HepG2 (cell line): Measurements from ENCODE around the gene FLAD1. TPM values are rescaled to one million over a fixed set of nuclear protein-coding genes. Genes with fewer than 3 reads are reported as not detected.

Source experiments
- ATAC-seq: fragments of 200-7000 bp; cut with Tn5 transposase; 3 replicates; pipeline ENCODE4 v1.9.1; 2020; ENCODE audit warnings: mild to moderate bottlenecking, moderate library complexity
- BruUV-seq: library from RNA; stranded (reverse); fragments of 400-500 nt; replicated peaks from 2 replicates; lab custom pipeline; 2021; lab: Mats Ljungman, UMichigan
- CTCF ChIA-PET: fragments of 300-600 bp; formaldehyde crosslinking; extraction: SDS; loops from one replicate; lab custom pipeline; 2021; ENCODE audit warnings: low total read pairs, inconsistent platforms, low intra/inter-chr PET ratio; lab: Yijun Ruan, JAX
- POLR2A ChIA-PET: fragments of 350-600 bp; sonication (Branson Sonifier 250); formaldehyde crosslinking; loops from one replicate; lab custom pipeline; 2020; ENCODE audit warnings: antibody characterized with exemption, inconsistent platforms; lab: Yijun Ruan, JAX
- DNase-seq: peaks from one replicate; pipeline ENCODE4 v3.0.0-alpha.2; 2015; ENCODE audit warnings: low spot score
- FAIRE-seq: peaks from 3 replicates; lab custom pipeline; 2011; peaks lifted over from hg19 to GRCh38; lab: Jason Lieb, UNC
- H2AFZ ChIP-seq: one replicate; pipeline ENCODE4 v1.6.1; 2011; ENCODE audit warnings: low read length, inconsistent platforms
- H3K27ac ChIP-seq: fragments of 300-600 bp; 3 replicates; pipeline ENCODE4 v1.8.0; 2011; ENCODE audit warnings: mixed run types, mild to moderate bottlenecking, mixed read lengths, low read length, inconsistent platforms; ENCODE audit not compliant: insufficient read depth; ENCODE audit errors: extremely low read length
- H3K27me3 ChIP-seq, 2 experiments: fragments of 200-600 bp in 1 of 2; 2 replicates in 1 of 2; 3 replicates in 1 of 2; pipeline versions ENCODE4 v1.6.0 to v1.8.0; 2011; ENCODE audit warnings: low read length in 2 of 2, mild to moderate bottlenecking in 2 of 2, moderate library complexity in 2 of 2, inconsistent platforms in 1 of 2; ENCODE audit not compliant: insufficient read depth in 2 of 2, control insufficient read depth in 1 of 2
- H3K36me3 ChIP-seq, 2 experiments: fragments of 200-600 bp in 1 of 2; replicated peaks in 1 of 2; 2 replicates in 1 of 2; 3 replicates in 1 of 2; pipeline versions ENCODE4 v1.5.1 to v1.8.0; 2011; ENCODE audit warnings: low read length in 2 of 2, inconsistent platforms in 1 of 2; ENCODE audit not compliant: insufficient read depth in 2 of 2, control insufficient read depth in 1 of 2
- H3K4me1 ChIP-seq: 2 replicates; pipeline ENCODE4 v1.5.1; 2012; ENCODE audit warnings: low read length, inconsistent platforms; ENCODE audit not compliant: insufficient read depth
- H3K4me2 ChIP-seq: 2 replicates; pipeline ENCODE4 v1.6.0; 2011; ENCODE audit warnings: low read depth, low read length, inconsistent platforms
- H3K4me3 ChIP-seq, 3 experiments: fragments of 200-600 bp in 1 of 3; sonication (generic), shearing (Covaris generic) in 1 of 3; replicated peaks in 1 of 3; 2 replicates each; pipeline ENCODE4 v1.5.1; 2011 to 2016; ENCODE audit warnings: low read length in 3 of 3, inconsistent platforms in 2 of 3, low read depth in 2 of 3, mild to moderate bottlenecking in 2 of 3, control low read depth in 1 of 3, mixed read lengths in 1 of 3; ENCODE audit not compliant: insufficient read depth in 1 of 3
- H3K79me2 ChIP-seq: one replicate; pipeline ENCODE4 v1.6.1; 2011; ENCODE audit warnings: low read length, inconsistent platforms; ENCODE audit not compliant: insufficient read depth
- H3K9ac ChIP-seq: 2 replicates; pipeline ENCODE4 v1.6.0; 2011; ENCODE audit warnings: mild to moderate bottlenecking, low read depth, low read length, inconsistent platforms; ENCODE audit not compliant: insufficient read depth
- H3K9me3 ChIP-seq: 2 replicates; pipeline ENCODE4 v1.5.1; 2012; ENCODE audit warnings: mild to moderate bottlenecking, low read length
- H4K20me1 ChIP-seq: 2 replicates; pipeline ENCODE4 v1.6.0; 2011; ENCODE audit warnings: inconsistent platforms, mild to moderate bottlenecking, low read length, moderate library complexity; ENCODE audit not compliant: insufficient read depth
- ELF3 ChIP-seq: IDR thresholded peaks from 2 replicates; pipeline ENCODE4 v1.6.1; 2016; ENCODE audit warnings: missing genetic modification reagents, missing compliant biosample characterization
- GATAD1 ChIP-seq: IDR thresholded peaks from 2 replicates; pipeline ENCODE4 v1.6.1; 2016; ENCODE audit warnings: missing genetic modification reagents, missing compliant biosample characterization
- HNF1A ChIP-seq, 2 experiments: sonication (generic) in 1 of 2; formaldehyde crosslinking in 1 of 2; IDR thresholded peaks; 2 replicates each; pipeline versions ENCODE4 v1.4.0 to v1.6.1; 2016 to 2020; ENCODE audit warnings: borderline replicate concordance in 1 of 2, low read depth in 1 of 2, mild to moderate bottlenecking in 1 of 2, missing genetic modification reagents in 1 of 2
- LBX2 ChIP-seq: sonication (generic); formaldehyde crosslinking; IDR thresholded peaks from 2 replicates; pipeline ENCODE4 v1.5.0; 2020; ENCODE audit warnings: missing genetic modification reagents, mild to moderate bottlenecking, borderline replicate concordance
- LCORL ChIP-seq, 2 experiments: fragments of 450-650 bp in 1 of 2; sonication (generic) in 1 of 2; formaldehyde crosslinking in 1 of 2; IDR thresholded peaks; 2 replicates each; pipeline versions ENCODE4 v1.5.0 to v1.6.1; 2017 to 2020; ENCODE audit warnings: antibody characterized with exemption in 1 of 2, missing genetic modification reagents in 1 of 2
- PHF8 ChIP-seq: sonication (generic); formaldehyde crosslinking; IDR thresholded peaks from 2 replicates; pipeline ENCODE4 v1.5.0; 2020; ENCODE audit warnings: missing genetic modification reagents
- RAD51 ChIP-seq: fragments of 450-650 bp; IDR thresholded peaks from 2 replicates; pipeline ENCODE4 v1.6.1; 2016; ENCODE audit warnings: borderline replicate concordance
- RBFOX2 ChIP-seq: fragments of 200-400 bp; formaldehyde crosslinking; IDR thresholded peaks from 2 replicates; pipeline ENCODE4 v1.6.1; 2017; ENCODE audit warnings: low read depth, mild to moderate bottlenecking, low read length
- RBM39 ChIP-seq: fragments of 200-400 bp; formaldehyde crosslinking; IDR thresholded peaks from one replicate; pipeline ENCODE4 v1.6.1; 2018; ENCODE audit warnings: antibody characterized with exemption, mild to moderate bottlenecking, low read depth, low read length; ENCODE audit not compliant: poor library complexity, severe bottlenecking
- ZBTB26 ChIP-seq: IDR thresholded peaks from 2 replicates; pipeline ENCODE4 v1.6.1; 2016; ENCODE audit warnings: missing compliant biosample characterization, missing genetic modification reagents, borderline replicate concordance
- ZFY ChIP-seq: sonication (generic); formaldehyde crosslinking; IDR thresholded peaks from 2 replicates; pipeline ENCODE4 v1.4.0; 2020; ENCODE audit warnings: missing genetic modification reagents
- ZNF841 ChIP-seq: sonication (generic); formaldehyde crosslinking; IDR thresholded peaks from 2 replicates; pipeline ENCODE4 v1.8.1; 2023; ENCODE audit warnings: missing genetic modification reagents, borderline replicate concordance
- ZNF879 ChIP-seq: sonication (generic); formaldehyde crosslinking; IDR thresholded peaks from 2 replicates; pipeline ENCODE4 v1.8.1; 2023; ENCODE audit warnings: missing genetic modification reagents
- WGBS: methylation state at CpG from one replicate; pipeline ENCODE4 v1.1.6; 2017; ENCODE audit warnings: low lambda C conversion rate; 5-methylcytosine and 5-hydroxymethylcytosine counted together
- in situ Hi-C: cut with HindIII; loops from 2 replicates; pipeline ENCODE4 v1.10.0; 2017; ENCODE audit warnings: low pct_unique_long_range_greater_than_20kb; ENCODE audit not compliant: extremely low pct_ligation_motif_present
- intact Hi-C: fragments of 100-400 bp; cut with micrococcal nuclease; formaldehyde crosslinking; loops from one replicate; pipeline ENCODE4 v1.10.0; 2022; ENCODE audit not compliant: unreplicated experiment
- polyA plus RNA-seq, 8 experiments: library from polyadenylated mRNA; depleted of rRNA in 3 of 8; stranded (reverse) in 7 of 8; unstranded in 1 of 8; fragments of >200 nt; fragmentation: Illumina TruSeq in 4 of 8; extraction: Trizol in 4 of 8; gene quantifications; 2 replicates each; pipeline versions ENCODE4 v1.2.1 to v1.2.3, GENCODE V29; 2011 to 2016; ENCODE audit warnings: low read depth in 4 of 8, missing spikeins in 1 of 8, mixed read lengths in 1 of 8; ENCODE audit not compliant: insufficient read depth in 1 of 8
- total RNA-seq, 5 experiments: library from RNA; depleted of rRNA; stranded (reverse); fragments of >200 nt; fragmentation: Illumina TruSeq; extraction: Trizol; gene quantifications; 2 replicates each; pipeline ENCODE4 v1.2.3, GENCODE V29; 2016; ENCODE audit warnings: low read depth in 1 of 5

FLAD1 gene
- total and polyA plus RNA-seq, 2 of the 13 experiments (the other 11 are each of a cell fraction or from before 2014, with no cell fraction given), result 25.9 to 32.8 TPM

- TF ChIP-seq LBX2 (CRISPR knock-in tag), result 0 out of 2 replicates have a peak, but pooled peaks have one; percentile 21
Measured at GRCh38 chr1:155001675-155002463, 18.7 kb downstream of the FLAD1 start (continued).

- H3K9ac ChIP-seq, result peak within 1 kb of the TSS; percentile 95
- peak within 1 kb of the TSS; percentile 86 to 98 (median 98) for H3K4me3 ChIP-seq
- no peak for DNase-seq
- peaks cover 51% of the 10 kb centered on the region for H3K4me1 ChIP-seq
- peak within 1 kb of the TSS; percentile 97 for H3K27ac ChIP-seq
- FAIRE-seq, result no peak
- peaks cover 33% of the 10 kb centered on the region for H3K79me2 ChIP-seq
- under 1% methylated on average over 19 of the region's 35 CpGs for WGBS
- no peak; the same call in 2 of the 3 replicates for ATAC-seq
- H2AFZ ChIP-seq, result no peak within 1 kb of the TSS
- CTCF ChIA-PET, result interaction anchor here (1.8 to 6.8 kb wide), 2 partner anchors 15 to 81 kb away, joined by 4 to 54 read pairs; no protein-coding TSS in a partner anchor
- no peaks in the 10 kb centered on the region; a peak in 1 of 5 replicates for H3K27me3 ChIP-seq
- peaks cover 4% of the 10 kb centered on the region; the same call in 1 of the 2 replicates for H4K20me1 ChIP-seq
- H3K9me3 ChIP-seq, result no peaks in the 10 kb centered on the region
- intact Hi-C loops (loop anchor here (5.0 kb wide), 1 partner anchor 445 kb away; the partner anchor contains the start of gene UBE2Q1), in situ Hi-C loops (no loop called here)
- POLR2A ChIA-PET, result interaction anchor here (0.7 to 6.7 kb wide), 8 partner anchors 11 to 443 kb away, joined by 3 to 90 read pairs (median 6); partner anchors contain the start of genes PMVK and SLC50A1
- no peaks in the 10 kb centered on the region; a peak in 1 of 5 replicates for H3K36me3 ChIP-seq
- BruUV-seq, result no TSS peak
- H3K4me2 ChIP-seq, result peak within 1 kb of the TSS; percentile 100
- TF ChIP-seq LCORL (IDR thresholded peaks at IDR 0.05) (no peak), LCORL (CRISPR knock-in tag; IDR thresholded peaks at IDR 0.05) (0 out of 2 replicates have a peak, but pooled peaks have one; percentile 0), ZBTB26 (no peak), PHF8 (CRISPR knock-in tag) (no peak; the same call in 1 of the 2 replicates), RAD51 (no peak), HNF1A (IDR thresholded peaks at IDR 0.05; ENCODE audit: low read depth) (no peak), HNF1A (CRISPR knock-in tag; IDR thresholded peaks at IDR 0.05; ENCODE audit: borderline replicate concordance) (0 out of 2 replicates have a peak, but pooled peaks have one; percentile 6), ZNF879 (CRISPR knock-in tag) (0 out of 2 replicates have a peak, but pooled peaks have one; percentile 54), ZNF841 (CRISPR knock-in tag) (no peak), RBM39 (no peak), RBFOX2 (peak; percentile 41; the same call in 1 of the 2 replicates), GATAD1 (CRISPR knock-in tag) (no peak), ELF3 (CRISPR knock-in tag) (no peak), ZFY (CRISPR knock-in tag) (peak; percentile 64)
Measured at GRCh38 chr1:155002464-155003226, 19.5 kb downstream of the FLAD1 start, which contains the start of gene ZBTB7B. ZBTB7B (plus strand) TSS chr1:155002802; CDS start chr1:155014661, 11,859 bp downstream.
